Keratinocyte (primary cell): ENCODE results near the gene PTPRN2. TPM values are rescaled to one million over a fixed set of nuclear protein-coding genes. Genes with fewer than 3 reads are reported as not detected.

ENCODE experiments used
- DNase-seq: peaks from one replicate; pipeline ENCODE4 v3.0.0-alpha.2; 2011; ENCODE audit warnings: low read depth, missing footprints, low spot score
- FAIRE-seq: peaks from 2 replicates; lab custom pipeline; 2011; peaks lifted over from hg19 to GRCh38; lab: Jason Lieb, UNC
- H2AFZ ChIP-seq: 2 replicates; pipeline ENCODE4 v1.6.0; 2012; ENCODE audit warnings: low read length, control low read depth, inconsistent platforms; ENCODE audit not compliant: control insufficient read depth
- H3K27ac ChIP-seq: 2 replicates; pipeline ENCODE4 v1.5.1; 2011; ENCODE audit warnings: low read length; ENCODE audit not compliant: control insufficient read depth, insufficient read depth
- H3K27me3 ChIP-seq: 3 replicates; pipeline ENCODE4 v1.6.0; 2011; ENCODE audit warnings: low read length; ENCODE audit not compliant: control insufficient read depth, insufficient read depth; ENCODE audit errors: extremely low read depth
- H3K36me3 ChIP-seq, 2 experiments: 2 replicates in 1 of 2; 3 replicates in 1 of 2; pipeline ENCODE4 v1.5.1; 2011; ENCODE audit warnings: low read length in 2 of 2, mild to moderate bottlenecking in 1 of 2; ENCODE audit not compliant: control insufficient read depth in 2 of 2, insufficient read depth in 2 of 2; ENCODE audit errors: extremely low read depth in 1 of 2
- H3K4me1 ChIP-seq: 3 replicates; pipeline ENCODE4 v1.5.1; 2011; ENCODE audit warnings: low read length; ENCODE audit not compliant: control insufficient read depth, insufficient read depth; ENCODE audit errors: extremely low read depth
- H3K4me2 ChIP-seq: 3 replicates; pipeline ENCODE4 v1.6.0; 2011; ENCODE audit warnings: low read depth, low read length; ENCODE audit not compliant: control insufficient read depth, insufficient read depth; ENCODE audit errors: extremely low read depth
- H3K4me3 ChIP-seq, 3 experiments: fragments of 200-600 bp in 1 of 3; sonication (generic) in 1 of 3; 2 replicates in 2 of 3; 3 replicates in 1 of 3; pipeline ENCODE4 v1.5.1; 2011 to 2016; ENCODE audit warnings: low read length in 3 of 3, mild to moderate bottlenecking in 3 of 3, control low read depth in 2 of 3, inconsistent platforms in 1 of 3, low read depth in 1 of 3, mixed read lengths in 1 of 3, mixed run types in 1 of 3, moderate library complexity in 1 of 3; ENCODE audit not compliant: control insufficient read depth in 2 of 3, insufficient read depth in 2 of 3; ENCODE audit errors: extremely low read depth in 1 of 3
- H3K79me2 ChIP-seq: 2 replicates; pipeline ENCODE4 v1.6.0; 2012; ENCODE audit warnings: low read length; ENCODE audit not compliant: control insufficient read depth, insufficient read depth
- H3K9ac ChIP-seq: 3 replicates; pipeline ENCODE4 v1.6.0; 2011; ENCODE audit warnings: low read length; ENCODE audit not compliant: control insufficient read depth, insufficient read depth; ENCODE audit errors: extremely low read depth
- H3K9me1 ChIP-seq: 3 replicates; pipeline ENCODE4 v1.6.0; 2011; ENCODE audit warnings: low read length; ENCODE audit not compliant: control insufficient read depth, insufficient read depth; ENCODE audit errors: extremely low read depth
- H3K9me3 ChIP-seq: 2 replicates; pipeline ENCODE4 v1.5.1; 2012; ENCODE audit warnings: low read depth, low read length; ENCODE audit not compliant: control insufficient read depth
- H4K20me1 ChIP-seq: 3 replicates; pipeline ENCODE4 v1.6.0; 2011; ENCODE audit warnings: low read length; ENCODE audit not compliant: control insufficient read depth, insufficient read depth; ENCODE audit errors: extremely low read depth
- EZH2 ChIP-seq: IDR thresholded peaks from one replicate; pipeline ENCODE4 v1.6.1; 2012; ENCODE audit warnings: inconsistent platforms, mild to moderate bottlenecking, low read length, moderate library complexity
- dilution Hi-C: fragments of 300-500 bp; cut with MboI; formaldehyde crosslinking; loops from one replicate; pipeline ENCODE4 v1.7.0; 2020; ENCODE audit warnings: low sequenced_read_pairs; ENCODE audit not compliant: extremely low pct_ligation_motif_present
- polyA plus RNA-seq, 5 experiments: library from polyadenylated mRNA; depleted of rRNA in 3 of 5; stranded (reverse) in 3 of 5; stranded (forward) in 1 of 5; unstranded in 1 of 5; fragments of >200 nt; gene quantifications; 1 replicate in 1 of 5; 2 replicates in 3 of 5; 3 replicates in 1 of 5; pipeline versions ENCODE4 v1.2.1 to v1.2.3, GENCODE V29; 2011 to 2012; ENCODE audit warnings: missing spikeins in 2 of 5, low read depth in 1 of 5, low replicate concordance in 1 of 5
- TF ChIP-seq, protein P1 (sequence below), 3 experiments: IDR thresholded peaks in 1 of 3; conservative IDR thresholded peaks in 1 of 3; optimal IDR thresholded peaks in 1 of 3; 2 replicates in 2 of 3; 3 replicates in 1 of 3; pipeline versions ENCODE3 to v1.5.1; 2011; ENCODE audit warnings: low read length in 3 of 3, mild to moderate bottlenecking in 3 of 3, moderate library complexity in 2 of 3, control low read depth in 1 of 3, inconsistent platforms in 1 of 3; ENCODE audit not compliant: insufficient read depth in 2 of 3; ENCODE audit errors: extremely low read depth in 1 of 3

Gene PTPRN2
- polyA plus RNA-seq, 1 donor (not counting 4 experiments of a cell fraction or from before 2014, with no cell fraction given) = not detected

DNA sequence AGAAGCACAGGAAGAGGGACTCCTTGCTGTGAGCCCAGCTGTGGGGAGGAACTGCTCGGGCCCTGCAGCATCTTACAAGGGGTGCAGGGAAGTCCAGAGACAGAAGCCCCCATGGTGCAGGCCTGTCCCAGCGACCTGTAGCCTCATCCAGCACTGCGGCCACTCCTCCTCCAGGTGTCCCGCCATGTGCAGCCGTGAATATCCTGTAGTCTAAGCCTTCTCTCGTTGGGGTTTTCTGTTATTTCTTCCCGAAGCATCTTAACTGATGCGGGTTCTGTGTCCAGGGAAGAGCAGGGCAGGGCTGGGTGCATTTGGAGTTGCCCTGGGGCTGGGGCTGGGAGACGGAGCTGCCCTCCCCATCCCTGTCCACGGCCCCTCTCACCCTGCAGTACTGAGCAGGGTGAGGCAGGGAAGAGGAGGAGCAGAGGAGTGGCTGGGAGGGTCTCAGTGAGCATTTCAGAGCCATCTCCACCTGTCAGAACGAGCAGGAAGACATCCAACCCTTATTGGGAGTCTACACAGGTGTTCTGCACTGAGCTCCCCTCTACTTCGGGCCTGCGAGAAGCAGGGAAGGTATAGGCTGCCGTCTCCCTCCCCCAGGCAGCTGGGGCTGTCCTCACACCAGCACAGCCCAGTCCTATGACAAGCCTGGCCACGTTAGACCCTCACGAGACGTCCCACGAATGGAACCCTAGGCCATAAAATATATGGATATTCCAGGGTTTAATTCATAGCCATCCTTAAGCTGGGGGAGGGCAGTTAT lies 756.3 kb downstream of the PTPRN2 start:
- dilution Hi-C loops = no loop called here
- H3K9ac ChIP-seq = no peak overlapping the region
- H2AFZ ChIP-seq = no peak overlapping the region
- no peaks in the 10 kb centered on the region for H3K36me3 ChIP-seq
- H4K20me1 ChIP-seq = no peaks in the 10 kb centered on the region
- H3K27me3 ChIP-seq = no peaks in the 10 kb centered on the region
- H3K4me1 ChIP-seq = no peaks in the 10 kb centered on the region
- DNase-seq (no peak), FAIRE-seq (no peak)
- H3K9me3 ChIP-seq = peaks cover 10% of the 10 kb centered on the region
- no peaks in the 10 kb centered on the region for H3K79me2 ChIP-seq
- TF ChIP-seq, protein P1, sequence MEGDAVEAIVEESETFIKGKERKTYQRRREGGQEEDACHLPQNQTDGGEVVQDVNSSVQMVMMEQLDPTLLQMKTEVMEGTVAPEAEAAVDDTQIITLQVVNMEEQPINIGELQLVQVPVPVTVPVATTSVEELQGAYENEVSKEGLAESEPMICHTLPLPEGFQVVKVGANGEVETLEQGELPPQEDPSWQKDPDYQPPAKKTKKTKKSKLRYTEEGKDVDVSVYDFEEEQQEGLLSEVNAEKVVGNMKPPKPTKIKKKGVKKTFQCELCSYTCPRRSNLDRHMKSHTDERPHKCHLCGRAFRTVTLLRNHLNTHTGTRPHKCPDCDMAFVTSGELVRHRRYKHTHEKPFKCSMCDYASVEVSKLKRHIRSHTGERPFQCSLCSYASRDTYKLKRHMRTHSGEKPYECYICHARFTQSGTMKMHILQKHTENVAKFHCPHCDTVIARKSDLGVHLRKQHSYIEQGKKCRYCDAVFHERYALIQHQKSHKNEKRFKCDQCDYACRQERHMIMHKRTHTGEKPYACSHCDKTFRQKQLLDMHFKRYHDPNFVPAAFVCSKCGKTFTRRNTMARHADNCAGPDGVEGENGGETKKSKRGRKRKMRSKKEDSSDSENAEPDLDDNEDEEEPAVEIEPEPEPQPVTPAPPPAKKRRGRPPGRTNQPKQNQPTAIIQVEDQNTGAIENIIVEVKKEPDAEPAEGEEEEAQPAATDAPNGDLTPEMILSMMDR (optimal IDR thresholded peaks at IDR 0.05 in 1 of 3, IDR thresholded peaks at IDR 0.05 in 1 of 3, conservative IDR thresholded peaks at IDR 0.05 in 1 of 3; ENCODE audit: extremely low read depth in 1 of 3, insufficient read depth in 2 of 3, low read length in 3 of 3) = no peak
- TF ChIP-seq EZH2 = no peak
- no peak overlapping the region for H3K27ac ChIP-seq
- no peaks in the 10 kb centered on the region for H3K9me1 ChIP-seq
- H3K4me2 ChIP-seq = no peak overlapping the region
- no peak overlapping the region for H3K4me3 ChIP-seq

DNA sequence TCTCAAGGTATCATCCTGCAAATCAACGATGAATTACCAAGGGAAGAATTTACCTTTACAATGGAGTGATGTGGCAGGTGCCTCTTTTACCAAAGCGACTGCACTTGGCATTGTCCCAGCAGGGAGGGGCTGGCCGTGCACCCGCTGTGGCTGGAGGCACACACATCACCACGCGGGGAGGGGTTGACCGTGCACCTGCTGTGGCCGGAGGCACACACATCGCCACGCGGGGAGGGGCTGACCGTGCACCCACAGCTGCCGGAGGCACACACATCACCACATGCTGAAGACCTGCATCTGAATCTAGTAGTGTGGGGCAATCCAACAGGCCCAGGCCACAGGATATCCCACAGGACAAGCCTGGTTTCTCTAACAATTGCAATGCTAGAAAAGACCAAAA lies 757.3 kb downstream of the PTPRN2 start:
- H3K9ac ChIP-seq = no peak overlapping the region
- no peak overlapping the region for H3K27ac ChIP-seq
- H3K4me1 ChIP-seq = no peaks in the 10 kb centered on the region
- no peaks in the 10 kb centered on the region for H3K27me3 ChIP-seq
- no peaks in the 10 kb centered on the region for H3K79me2 ChIP-seq
- dilution Hi-C loops = no loop called here
- no peak for FAIRE-seq
- H3K4me2 ChIP-seq = no peak overlapping the region
- H3K9me1 ChIP-seq = no peaks in the 10 kb centered on the region
- no peak overlapping the region for H3K4me3 ChIP-seq
- no peaks in the 10 kb centered on the region for H3K36me3 ChIP-seq
- no peak overlapping the region for H2AFZ ChIP-seq
- no peak for DNase-seq
- no peak for TF ChIP-seq EZH2
- TF ChIP-seq, protein P1 (optimal IDR thresholded peaks at IDR 0.05 in 1 of 3, IDR thresholded peaks at IDR 0.05 in 1 of 3, conservative IDR thresholded peaks at IDR 0.05 in 1 of 3; ENCODE audit: extremely low read depth in 1 of 3, insufficient read depth in 2 of 3, low read length in 3 of 3) = no peak
- no peaks in the 10 kb centered on the region for H4K20me1 ChIP-seq
- H3K9me3 ChIP-seq = peaks cover 12% of the 10 kb centered on the region
